Ovary (tissue), 10 donors: ENCODE measurements around the gene CGB3. TPM values are rescaled to one million over a fixed set of nuclear protein-coding genes. Genes with fewer than 3 reads are reported as not detected.
"Not testable (repeated sequence)": the region's sequence is repeated elsewhere in the genome, so short reads cannot be mapped to it uniquely, and the experiment has no call there.

Experiments used
- DNase-seq, 5 donors: peaks; one replicate each; pipeline ENCODE4 v3.0.0-alpha.2; 2019 to 2020
- H3K27ac ChIP-seq, 2 donors: fragments of 200-600 bp; one replicate each; pipeline versions ENCODE4 v1.5.1 to v1.8.0; 2019 to 2022
- H3K27me3 ChIP-seq: fragments of 200-600 bp; one replicate; pipeline ENCODE4 v1.8.0; 2022
- H3K36me3 ChIP-seq: fragments of 200-600 bp; sonication (generic); one replicate; pipeline ENCODE4 v1.5.1; 2019
- H3K4me1 ChIP-seq: one replicate; pipeline ENCODE4 v1.8.1; 2013; ENCODE audit warnings: mild to moderate bottlenecking, moderate library complexity; ENCODE audit not compliant: insufficient read depth
- H3K4me3 ChIP-seq: fragments of 200-600 bp; sonication (generic); one replicate; pipeline ENCODE4 v1.5.1; 2017
- H3K9me3 ChIP-seq, 2 donors: fragments of 200-600 bp in 1 of 2; sonication (generic) in 1 of 2; one replicate each; pipeline versions ENCODE4 v1.5.1 to v1.8.1; 2013 to 2019; ENCODE audit warnings: mild to moderate bottlenecking in 1 of 2, moderate library complexity in 1 of 2
- EP300 ChIP-seq: sonication (generic); formaldehyde crosslinking; IDR thresholded peaks from one replicate; pipeline ENCODE4 v1.6.1; 2017; ENCODE audit warnings: antibody characterized with exemption
- POLR2A ChIP-seq: fragments of 450-650 bp; IDR thresholded peaks from one replicate; pipeline ENCODE4 v1.6.1; 2017; ENCODE audit warnings: antibody characterized with exemption, mild to moderate bottlenecking, moderate library complexity
- WGBS, 3 donors: extraction: QIAGEN DNeasy Blood & Tissue Kit in 1 of 3; methylation state at CpG; one replicate each; pipeline versions ENCODE4 v1.1.5 to v1.1.7; 2013 to 2017; 5-methylcytosine and 5-hydroxymethylcytosine counted together
- intact Hi-C, 4 donors: fragments of 100-400 bp; cut with DNase I; formaldehyde crosslinking; loops; one replicate each; pipeline versions ENCODE4 v1.11.0 to v1.15.1; 2022 to 2023
- long read RNA-seq, 3 donors: library from polyadenylated mRNA in 2 of 3; unstranded in 2 of 3; transcript quantifications; one replicate each; pipeline ENCODE4 v2.0.0 and lab custom pipeline, GENCODE V29; 2021 to 2026
- polyA plus RNA-seq, 2 donors: library from polyadenylated mRNA; stranded (reverse); fragments of 200-250 nt in 1 of 2; fragments of 350-450 nt in 1 of 2; fragmentation: Illumina TruSeq in 1 of 2; extraction: RNeasy Lipid Tissue Mini Kit (QIAGEN cat#74804) in 1 of 2; gene quantifications; one replicate each; pipeline ENCODE4 v1.2.3, GENCODE V29; 2013 to 2014
- total RNA-seq, 7 donors: library from RNA; depleted of rRNA in 2 of 7; stranded (reverse); fragments of >200 nt in 2 of 7; fragmentation: NEBNext Ultra II Directional in 3 of 7; extraction: Animal tissue kit (Norgen Biotek cat#: 25700) in 3 of 7; gene quantifications; one replicate each; pipeline versions ENCODE4 v1.1.0 to v1.2.4, GENCODE V29; 2016 to 2023
- TF ChIP-seq, protein P1 (sequence below), 3 donors: fragments of 450-650 bp in 2 of 3; fragments of 200-600 bp in 1 of 3; IDR thresholded peaks; one replicate each; pipeline versions ENCODE4 v1.5.1 to v1.8.0; 2016 to 2022; ENCODE audit warnings: antibody characterized with exemption in 3 of 3, mild to moderate bottlenecking in 1 of 3
- donor health status: DM: no; HTN: no; CAD: no; lungs with moderate emphysema.
- donor health status: DM: no; HTN: no; CAD: no.
- donor health status: Bipolar disorder and iron deficiency.
- donor health status: DM: yes; HTN: yes; CAD: no.
- donor health status: DM: no; HTN: no; CAD: no.
- donor health status: DM: yes; HTN: yes; CAD: no.

The CGB3 gene
- total RNA-seq (not detected), polyA plus RNA-seq (not detected)
- long read RNA-seq, donor 1 = 0 reads
- long read RNA-seq, donor 2 = 0 reads
- long read RNA-seq, donor 3 = 0 reads

DNA sequence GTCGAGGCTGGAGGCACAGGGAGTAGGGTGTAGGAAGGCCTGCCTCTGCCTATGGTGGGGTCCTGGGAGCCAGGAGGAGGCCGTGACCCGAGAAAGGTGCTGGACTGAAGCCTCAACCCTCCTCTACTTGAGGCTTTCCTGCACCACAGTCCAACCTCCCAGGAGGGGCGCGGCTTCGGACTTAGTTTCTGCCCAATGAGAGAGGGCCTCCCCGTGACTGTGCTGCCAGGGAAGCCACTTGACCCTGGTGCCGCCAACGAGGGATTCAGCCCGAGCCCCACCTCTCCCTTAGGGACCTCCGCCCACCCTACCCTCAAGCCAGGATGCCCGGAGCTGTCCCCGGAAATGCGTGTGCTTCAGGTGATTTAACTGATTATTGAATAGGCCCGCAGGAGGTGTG is at the start of gene CGB3:
Gene CGB3 (minus strand): TSS at position 101 of the 400 bp plus-strand sequence. CDS start 362 bp downstream, outside the sequence.
- H3K4me1 ChIP-seq, H3K27ac ChIP-seq, H3K9me3 ChIP-seq, DNase-seq, intact Hi-C loops, H3K4me3 ChIP-seq, H3K36me3 ChIP-seq, H3K27me3 ChIP-seq: not testable (repeated sequence)
- WGBS, 3 donors = 63 to 79% (median 67%) methylated on average over 7 to 12 of the region's 15 CpGs

DNA sequence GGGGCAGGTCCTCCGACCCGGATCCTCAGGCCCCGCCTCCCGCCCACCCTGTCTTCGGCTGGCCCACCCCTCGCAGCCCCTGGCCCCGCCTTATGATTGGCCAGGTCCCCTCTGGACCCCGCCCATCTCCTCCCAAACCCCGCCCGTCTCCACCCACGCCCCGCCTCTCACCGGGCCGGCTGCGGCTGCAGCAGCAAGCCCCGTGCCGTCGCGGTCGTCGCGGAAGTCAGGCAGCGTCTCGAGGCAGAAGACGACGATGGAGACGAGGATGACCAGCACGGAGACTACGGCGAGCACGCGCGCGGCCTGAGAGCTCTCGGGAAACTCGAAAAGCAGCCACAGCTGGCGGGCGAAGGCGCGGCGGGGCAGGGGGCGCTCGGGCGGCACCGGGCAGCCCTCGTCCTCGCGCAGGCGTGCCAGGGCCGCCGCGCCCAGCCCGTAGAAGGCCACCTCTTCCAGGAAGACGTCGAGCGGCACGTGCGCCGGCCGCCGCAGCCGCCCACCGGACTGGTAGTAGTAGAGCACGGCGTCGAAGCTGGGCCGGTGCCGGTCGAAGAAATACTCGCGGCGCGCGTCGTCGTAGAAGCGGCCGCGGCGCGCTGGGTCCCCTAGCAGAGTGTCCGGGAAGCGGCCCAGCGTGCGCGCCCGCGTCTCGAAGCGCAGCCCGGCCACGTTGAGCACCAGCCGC is 47.9 kb upstream of the CGB3 start:
- intact Hi-C loops = no loop called here
- peaks cover 3% of the 10 kb centered on the region for H3K27me3 ChIP-seq
- no peak overlapping the region for H3K27ac ChIP-seq
- H3K4me1 ChIP-seq = no peaks in the 10 kb centered on the region
- no peaks in the 10 kb centered on the region for H3K36me3 ChIP-seq
- DNase-seq = no peak
- H3K4me3 ChIP-seq = no peak overlapping the region
- 2 to 3% (median 3%) methylated on average over 89 to 93 of the region's 93 CpGs for WGBS, 3 donors
- no peaks in the 10 kb centered on the region for H3K9me3 ChIP-seq
- TF ChIP-seq, protein P1, sequence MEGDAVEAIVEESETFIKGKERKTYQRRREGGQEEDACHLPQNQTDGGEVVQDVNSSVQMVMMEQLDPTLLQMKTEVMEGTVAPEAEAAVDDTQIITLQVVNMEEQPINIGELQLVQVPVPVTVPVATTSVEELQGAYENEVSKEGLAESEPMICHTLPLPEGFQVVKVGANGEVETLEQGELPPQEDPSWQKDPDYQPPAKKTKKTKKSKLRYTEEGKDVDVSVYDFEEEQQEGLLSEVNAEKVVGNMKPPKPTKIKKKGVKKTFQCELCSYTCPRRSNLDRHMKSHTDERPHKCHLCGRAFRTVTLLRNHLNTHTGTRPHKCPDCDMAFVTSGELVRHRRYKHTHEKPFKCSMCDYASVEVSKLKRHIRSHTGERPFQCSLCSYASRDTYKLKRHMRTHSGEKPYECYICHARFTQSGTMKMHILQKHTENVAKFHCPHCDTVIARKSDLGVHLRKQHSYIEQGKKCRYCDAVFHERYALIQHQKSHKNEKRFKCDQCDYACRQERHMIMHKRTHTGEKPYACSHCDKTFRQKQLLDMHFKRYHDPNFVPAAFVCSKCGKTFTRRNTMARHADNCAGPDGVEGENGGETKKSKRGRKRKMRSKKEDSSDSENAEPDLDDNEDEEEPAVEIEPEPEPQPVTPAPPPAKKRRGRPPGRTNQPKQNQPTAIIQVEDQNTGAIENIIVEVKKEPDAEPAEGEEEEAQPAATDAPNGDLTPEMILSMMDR (IDR thresholded peaks at IDR 0.05) = no peak
- no peak for TF ChIP-seq POLR2A

DNA sequence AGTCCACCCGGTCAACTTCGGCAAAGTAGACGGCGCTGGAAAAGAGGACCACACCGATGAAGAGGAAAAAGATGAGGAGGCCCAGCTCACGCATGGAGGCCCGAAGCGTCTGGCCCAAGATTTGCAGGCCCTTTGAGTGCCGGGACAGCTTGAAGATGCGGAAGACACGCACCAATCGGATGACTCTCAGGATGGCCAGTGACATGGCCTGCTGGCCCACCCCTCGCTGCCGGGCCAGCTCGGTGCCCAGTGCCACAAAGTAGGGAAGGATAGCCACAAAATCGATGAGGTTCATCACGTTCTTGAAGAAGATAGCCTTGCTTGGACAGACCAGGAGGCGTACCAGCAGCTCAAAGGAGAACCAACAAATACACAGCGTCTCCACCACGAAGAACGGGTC is 46.3 kb upstream of the CGB3 start:
- intact Hi-C loops = no loop called here
- Histone ChIP-seq H3K36me3 (no peaks in the 10 kb centered on the region), H3K27me3 (peaks cover 3% of the 10 kb centered on the region), H3K27ac (no peak overlapping the region), H3K9me3 (no peaks in the 10 kb centered on the region), H3K4me3 (no peak overlapping the region), H3K4me1 (no peaks in the 10 kb centered on the region)
- no peak for DNase-seq
- 93 to 97% (median 96%) methylated on average over 21 of the region's 21 CpGs for WGBS, 3 donors
- TF ChIP-seq, protein P1 (IDR thresholded peaks at IDR 0.05) = no peak
- no peak for TF ChIP-seq POLR2A

DNA sequence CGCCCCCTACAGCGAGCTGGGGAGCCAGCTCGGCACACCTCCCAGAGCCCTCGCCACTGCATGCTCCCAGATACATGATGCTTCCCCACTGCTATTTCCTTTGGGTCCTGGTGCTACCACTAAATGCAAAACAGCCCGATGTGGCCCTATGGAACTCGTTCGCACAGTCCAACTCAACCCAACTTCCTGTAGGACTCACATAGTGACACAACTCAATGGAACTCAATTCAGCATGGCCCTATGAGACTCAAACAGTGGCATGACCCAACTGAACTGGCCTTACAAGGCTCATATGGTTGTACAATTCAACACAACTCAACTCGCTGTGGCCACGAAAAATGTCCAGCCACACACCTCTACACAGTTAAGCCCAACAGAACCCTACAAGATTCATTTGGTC is 44.9 kb upstream of the CGB3 start:
- Histone ChIP-seq H3K27me3 (peaks cover 3% of the 10 kb centered on the region), H3K4me1 (peaks cover 2% of the 10 kb centered on the region), H3K4me3 (no peak overlapping the region), H3K36me3 (no peaks in the 10 kb centered on the region), H3K9me3 (no peaks in the 10 kb centered on the region), H3K27ac (no peak overlapping the region)
- TF ChIP-seq POLR2A = no peak
- no peak for TF ChIP-seq EP300
- TF ChIP-seq, protein P1 (IDR thresholded peaks at IDR 0.05) = no peak
- DNase-seq = no peak
- intact Hi-C loops = no loop called here
- 90 to 95% (median 95%) methylated on average over 9 of the region's 9 CpGs for WGBS, 3 donors

DNA sequence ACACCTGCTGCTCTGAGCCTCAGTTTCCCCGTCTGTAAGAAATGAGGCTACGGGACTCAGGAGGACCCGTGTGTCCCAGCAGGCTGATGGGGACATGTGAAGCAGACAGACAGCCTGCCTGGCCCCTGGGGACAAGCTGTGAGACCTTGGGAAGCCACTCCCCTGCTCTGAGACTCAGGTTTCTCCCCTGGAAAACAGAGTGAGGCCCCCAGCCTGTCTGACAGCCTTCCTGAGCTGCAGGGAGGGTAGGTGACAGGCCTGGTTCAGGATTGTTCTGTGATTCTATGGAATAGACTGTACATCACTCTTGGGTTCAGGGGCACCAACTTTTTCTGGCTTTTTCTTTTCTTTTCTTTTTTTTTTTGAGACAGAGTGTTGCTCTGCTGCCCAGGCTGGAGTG is 43.4 kb upstream of the CGB3 start:
- TF ChIP-seq, protein P1 (IDR thresholded peaks at IDR 0.05) = no peak
- TF ChIP-seq EP300 = no peak
- TF ChIP-seq POLR2A = no peak
- H3K27me3 ChIP-seq = no peaks in the 10 kb centered on the region
- intact Hi-C loops = no loop called here
- H3K27ac ChIP-seq = no peak overlapping the region
- no peaks in the 10 kb centered on the region for H3K9me3 ChIP-seq
- H3K36me3 ChIP-seq = no peaks in the 10 kb centered on the region
- no peak overlapping the region for H3K4me3 ChIP-seq
- no peak for DNase-seq
- WGBS, 3 donors = 48 to 61% (median 53%) methylated on average over 3 of the region's 3 CpGs
- H3K4me1 ChIP-seq = peaks cover 2% of the 10 kb centered on the region
